HG02973 (cell line): ENCODE results near the gene GABPB1.
"Not testable (repeated sequence)": the region's sequence is repeated elsewhere in the genome, so short reads cannot be mapped to it uniquely, and the experiment has no call there.

Experiments
- ATAC-seq: cut with Tn5 transposase; IDR thresholded peaks from one replicate; pipeline ENCODE4 v1.9.1; 2021; ENCODE audit warnings: moderate library complexity; ENCODE audit not compliant: unreplicated experiment

Gene GABPB1

DNA sequence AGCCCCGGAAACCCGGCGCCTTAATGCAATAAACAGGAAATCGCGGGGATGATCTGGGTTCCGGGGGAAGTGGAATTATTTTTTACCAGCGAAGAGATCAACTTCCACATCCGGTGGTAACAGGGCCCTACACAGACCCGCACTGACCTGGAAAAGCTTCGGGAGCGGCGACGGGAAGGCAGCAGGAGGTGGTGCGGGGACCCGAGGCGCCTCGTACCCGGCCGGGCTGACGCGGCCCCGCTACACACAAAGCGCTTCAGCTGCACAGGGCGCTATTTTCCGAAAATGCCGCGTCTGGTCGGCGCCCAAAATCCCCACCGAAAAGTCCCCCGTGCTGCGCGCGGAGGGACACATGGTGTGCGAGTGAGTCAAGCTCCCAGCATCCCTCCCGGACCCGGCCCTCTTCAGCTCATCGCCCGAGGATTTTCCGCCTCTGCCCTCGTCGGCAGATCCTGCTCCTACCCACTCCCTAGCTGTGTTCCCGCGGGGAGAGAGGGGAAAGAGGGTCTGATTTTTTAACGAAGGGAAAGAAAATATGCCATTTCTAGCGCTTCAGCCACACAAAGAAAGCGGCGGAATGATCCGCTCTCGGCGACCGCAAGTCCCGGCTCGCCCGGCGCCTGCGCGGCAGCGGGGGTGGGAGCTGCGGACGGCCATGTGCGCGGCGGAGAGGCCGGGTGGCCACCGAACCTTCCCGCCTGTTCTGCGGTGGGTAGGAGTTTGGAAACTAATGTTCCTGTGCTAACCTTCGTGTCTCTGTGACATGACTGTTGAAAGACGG, at the start of gene GABPB1:
Gene GABPB1 (minus strand): TSS at position 361 of the 781 bp plus-strand sequence. CDS start 45,400 bp downstream, outside the sequence.
- peak; percentile 39 for ATAC-seq

DNA sequence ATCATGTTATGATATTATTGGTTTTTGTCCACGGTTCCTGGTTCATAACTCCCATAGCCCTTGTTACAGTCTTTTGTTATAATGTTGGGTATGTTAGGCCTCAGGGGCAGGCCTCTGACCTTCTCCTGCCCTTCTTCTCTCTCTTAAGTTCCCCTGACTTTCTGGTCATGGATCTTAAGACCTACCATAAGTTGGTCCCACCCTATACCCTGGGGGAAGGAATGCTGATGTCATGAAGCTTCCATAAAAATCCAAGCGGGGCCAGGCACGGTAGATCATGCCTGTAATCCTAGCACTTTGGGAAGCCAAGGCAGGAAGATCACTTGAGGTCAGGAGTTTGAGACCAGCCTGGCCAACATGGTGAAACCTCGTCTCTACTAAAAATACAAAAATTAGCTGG, 36.6 kb upstream of the GABPB1 start:
- ATAC-seq: not testable (repeated sequence)

- peak; percentile 91 for ATAC-seq
Observed at GRCh38 chr15:50390554-50391264, 35.7 kb upstream of the GABPB1 start.

- not testable (repeated sequence) for ATAC-seq
Observed at GRCh38 chr15:50382408-50382807, 27.4 kb upstream of the GABPB1 start.

- no peak for ATAC-seq
Observed at GRCh38 chr15:50381438-50381837, 26.4 kb upstream of the GABPB1 start.

DNA sequence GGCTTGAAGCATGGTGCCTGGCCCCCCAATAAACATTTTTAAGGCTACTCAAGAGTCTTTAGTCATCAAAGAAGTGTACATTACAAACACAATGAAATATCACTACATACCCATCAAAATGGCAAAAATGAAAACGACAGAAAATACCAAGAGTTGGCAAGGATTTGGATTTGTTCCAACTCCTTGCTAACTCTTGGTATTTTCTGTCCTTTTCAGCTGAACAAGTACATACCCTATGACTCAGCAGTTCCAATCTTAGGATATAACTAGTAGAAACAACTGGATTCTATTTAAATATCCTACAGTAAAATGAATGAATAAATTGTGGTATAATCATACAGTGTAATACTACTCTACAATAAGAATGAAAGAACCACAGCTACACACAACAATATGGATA, 25.1 kb upstream of the GABPB1 start:
- no peak for ATAC-seq

GRCh38 chr15:50379413-50379812, 24.4 kb upstream of the GABPB1 start:
- ATAC-seq: not testable (repeated sequence)

DNA sequence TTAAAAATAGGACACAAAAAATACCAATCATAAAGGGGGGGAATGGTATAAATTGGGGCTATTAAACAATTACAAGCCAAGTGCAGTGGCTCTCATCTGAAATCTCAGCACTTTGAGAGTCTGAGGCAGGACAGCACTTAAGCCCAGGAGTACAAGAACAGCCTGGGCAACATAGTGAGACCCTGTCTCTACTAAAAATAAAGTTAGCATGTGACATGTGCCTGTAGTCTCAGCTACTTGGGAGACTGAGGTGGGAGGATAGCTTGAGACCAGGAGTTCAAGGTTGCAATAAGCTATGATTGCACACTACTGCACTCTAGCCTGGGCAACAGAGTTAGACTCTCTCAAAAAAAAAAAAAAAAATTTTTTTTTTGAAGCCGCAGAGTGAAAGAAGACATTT, 23.8 kb upstream of the GABPB1 start:
- no peak for ATAC-seq

- ATAC-seq: peak; percentile 98
Observed at GRCh38 chr15:50377867-50378751, 23.1 kb upstream of the GABPB1 start.

GRCh38 chr15:50369564-50369963, 14.6 kb upstream of the GABPB1 start:
- ATAC-seq: not testable (repeated sequence)

DNA sequence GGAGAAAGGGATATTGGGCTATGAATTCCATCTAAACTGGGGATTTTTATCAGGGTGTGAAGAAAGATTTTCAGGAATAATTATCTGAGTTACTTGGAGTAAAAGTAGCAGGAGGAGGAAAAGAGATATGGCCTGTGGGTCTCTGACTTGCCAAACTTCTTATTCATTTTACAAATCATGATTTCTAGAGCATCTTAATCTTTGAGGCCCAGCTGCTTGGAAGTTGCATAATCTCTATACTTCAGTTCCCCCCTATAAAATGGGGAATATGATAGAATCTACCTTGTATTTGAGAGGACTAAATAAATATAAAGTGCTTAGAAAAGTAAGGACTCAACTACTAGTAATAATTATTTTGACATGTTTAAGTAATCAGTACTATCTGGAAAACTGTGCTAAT, 11.0 kb upstream of the GABPB1 start:
- no peak for ATAC-seq

- no peak for ATAC-seq
Observed at GRCh38 chr15:50365570-50365969, 10.6 kb upstream of the GABPB1 start.

GRCh38 chr15:50363612-50364011, 8.6 kb upstream of the GABPB1 start:
- no peak for ATAC-seq

- ATAC-seq: no peak
Observed at GRCh38 chr15:50361756-50362155, 6.8 kb upstream of the GABPB1 start.

GRCh38 chr15:50358845-50359244, 3.8 kb upstream of the GABPB1 start:
- ATAC-seq: no peak

- ATAC-seq: no peak
Observed at GRCh38 chr15:50355980-50356379, 982 bp upstream of the GABPB1 start.

GRCh38 chr15:50355619-50355905, 564 bp upstream of the GABPB1 start:
- no peak for ATAC-seq

- peak; percentile 24 for ATAC-seq
Observed at GRCh38 chr15:50353975-50354837, 792 bp downstream of the GABPB1 start.

- ATAC-seq: peak; percentile 29
Observed at GRCh38 chr15:50353251-50353974, 1.6 kb downstream of the GABPB1 start.

- ATAC-seq: no peak
Observed at GRCh38 chr15:50350621-50351020, 4.4 kb downstream of the GABPB1 start.
